HAP-1 (cell line): ENCODE data around the gene TOP1.

Experiments
- DNase-seq, 2 experiments: peaks; one replicate each; pipeline ENCODE4 v3.0.0-alpha.2; 2016 to 2020; ENCODE audit warnings: low spot score in 2 of 2
- H3K27me3 ChIP-seq: fragments of 250-450 bp; sonication (Bioruptor Pico); 2 replicates; pipeline ENCODE4 v1.5.1; 2020; ENCODE audit warnings: low read depth, mild to moderate bottlenecking, moderate library complexity
- H3K36me3 ChIP-seq: fragments of 250-450 bp; sonication (Bioruptor Pico); replicated peaks from 2 replicates; pipeline ENCODE4 v1.5.1; 2020; ENCODE audit warnings: mild to moderate bottlenecking
- H3K4me1 ChIP-seq: fragments of 250-450 bp; sonication (Bioruptor Pico); 2 replicates; pipeline ENCODE4 v1.5.1; 2020; ENCODE audit warnings: mild to moderate bottlenecking
- H3K4me3 ChIP-seq: fragments of 250-450 bp; sonication (Bioruptor Pico); 2 replicates; pipeline ENCODE4 v1.5.1; 2020; ENCODE audit warnings: mild to moderate bottlenecking, moderate library complexity
- H3K9me3 ChIP-seq: fragments of 250-450 bp; sonication (Bioruptor Pico); 2 replicates; pipeline ENCODE4 v1.5.1; 2020; ENCODE audit warnings: mild to moderate bottlenecking, moderate library complexity
- in situ Hi-C: fragments of 300-500 bp; cut with MboI; formaldehyde crosslinking; loops from 3 replicates; pipeline ENCODE4 v1.14.3; 2020; ENCODE audit warnings: low sequenced_read_pairs, inconsistent platforms, mixed read lengths

TOP1 gene

DNA sequence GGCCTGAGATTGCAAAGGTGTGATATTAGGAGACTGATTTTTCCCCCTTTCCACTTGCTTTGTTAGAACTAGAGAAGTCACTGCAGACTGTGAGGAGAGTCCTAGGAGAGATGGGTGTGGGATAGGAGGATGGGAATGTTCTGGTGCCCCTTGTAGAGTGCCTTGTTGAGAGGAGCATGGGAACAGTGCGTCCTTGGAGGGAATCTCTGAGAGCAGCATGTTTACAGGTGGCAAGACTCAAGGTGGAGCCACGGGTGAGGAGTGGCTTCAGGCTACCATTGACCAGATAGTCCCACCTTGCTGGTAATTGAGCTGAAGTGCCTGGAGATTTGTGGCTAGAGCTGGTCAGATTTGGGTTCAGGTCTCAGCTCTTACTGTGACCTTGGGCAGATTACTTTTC lies 114.7 kb downstream of the TOP1 start:
- in situ Hi-C loops, result no loop called here
- Histone ChIP-seq H3K9me3 (no peaks in the 10 kb centered on the region), H3K36me3 (peaks cover 23% of the 10 kb centered on the region), H3K4me1 (no peaks in the 10 kb centered on the region; the same call in 1 of the 2 replicates), H3K27me3 (no peaks in the 10 kb centered on the region), H3K4me3 (no peak overlapping the region)
- no peak for DNase-seq

DNA sequence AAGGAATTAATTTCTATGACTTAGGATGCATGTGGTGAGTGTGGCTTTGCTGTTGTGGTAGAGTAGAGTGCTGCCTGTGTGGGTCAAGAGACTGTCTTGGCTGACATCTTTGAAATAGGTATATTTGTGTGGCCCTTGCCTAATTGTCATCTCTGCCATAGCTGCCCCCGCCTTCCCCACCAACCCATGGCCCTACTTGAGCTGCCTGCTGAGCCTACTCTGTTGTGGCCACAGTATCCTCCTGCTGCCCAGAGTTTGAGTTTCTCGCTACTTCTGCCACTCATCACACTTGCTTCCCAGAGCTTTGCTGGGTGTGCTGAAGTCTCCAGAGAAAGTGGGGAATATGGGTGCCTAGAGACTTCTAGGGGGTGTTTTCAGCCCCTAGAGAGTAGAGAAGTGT lies 116.7 kb downstream of the TOP1 start:
- DNase-seq, result no peak
- Histone ChIP-seq H3K4me1 (no peaks in the 10 kb centered on the region), H3K36me3 (peaks cover 25% of the 10 kb centered on the region), H3K9me3 (no peaks in the 10 kb centered on the region), H3K27me3 (no peaks in the 10 kb centered on the region), H3K4me3 (no peak overlapping the region)
- in situ Hi-C loops, result no loop called here

DNA sequence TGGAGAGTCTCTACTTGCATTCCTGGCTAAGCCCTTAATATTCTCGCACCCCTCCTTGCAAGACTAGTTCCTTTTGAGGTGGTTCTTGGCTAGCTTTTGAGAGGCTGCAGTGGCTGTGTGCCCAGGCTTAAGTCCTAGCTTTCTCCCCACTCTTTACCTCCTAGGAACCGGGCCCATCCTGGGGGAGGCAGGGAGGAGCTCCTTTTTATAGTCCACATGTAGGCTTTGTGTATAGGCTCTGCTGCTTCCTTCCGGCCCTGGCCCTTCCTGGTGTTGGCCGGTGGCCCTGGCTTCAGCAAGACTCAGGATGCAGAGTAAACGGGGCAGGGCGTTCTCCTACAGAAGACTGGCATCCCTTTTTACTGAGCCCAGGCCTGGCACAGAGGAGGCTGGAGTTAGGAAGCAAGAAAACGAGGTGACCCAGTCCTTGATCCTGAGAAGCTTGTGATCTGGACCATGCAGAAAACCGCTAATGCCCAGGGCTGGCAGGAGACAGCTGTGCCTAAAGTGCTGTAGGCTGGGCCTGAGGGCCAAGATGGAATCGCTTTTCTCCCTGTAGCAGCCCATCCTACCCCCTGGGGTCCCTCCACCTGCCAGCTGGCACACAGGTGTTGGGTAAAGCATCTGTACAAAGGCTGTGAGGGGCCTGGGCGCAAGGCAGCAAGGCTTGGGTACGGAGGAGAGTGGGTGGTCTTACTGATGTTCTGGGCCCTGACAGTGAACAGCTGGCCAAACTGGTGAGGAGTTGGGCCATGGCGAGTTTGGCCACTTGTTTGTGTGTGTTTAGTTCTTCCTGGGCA lies 117.4 kb downstream of the TOP1 start:
- peaks cover 22% of the 10 kb centered on the region for H3K36me3 ChIP-seq
- DNase-seq, result no peak
- no peaks in the 10 kb centered on the region for H3K27me3 ChIP-seq
- no peak overlapping the region for H3K4me3 ChIP-seq
- no peaks in the 10 kb centered on the region for H3K4me1 ChIP-seq
- in situ Hi-C loops, result no loop called here
- H3K9me3 ChIP-seq, result no peaks in the 10 kb centered on the region

DNA sequence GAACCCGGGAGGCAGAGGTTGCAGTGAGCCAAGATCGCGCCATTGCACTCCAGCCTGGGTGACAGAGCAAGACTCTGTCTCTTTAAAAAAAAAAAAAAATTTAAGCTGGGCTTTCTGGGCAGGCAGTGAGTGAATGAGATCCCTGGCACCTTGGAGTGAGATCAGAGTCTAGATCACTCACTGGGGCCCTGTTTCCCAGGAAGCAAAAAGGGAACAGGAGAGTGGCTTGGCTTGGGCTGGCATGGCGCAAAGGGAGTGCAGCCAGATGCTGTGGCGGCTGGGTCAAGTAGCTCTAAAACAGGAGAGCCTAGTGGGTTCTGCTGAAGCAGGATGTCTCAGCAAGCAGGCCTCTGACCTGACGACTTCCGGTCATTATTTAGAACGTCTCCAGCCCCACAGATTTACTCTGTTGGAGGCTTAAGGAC lies 119.2 kb downstream of the TOP1 start:
- Histone ChIP-seq H3K4me3 (no peak overlapping the region), H3K4me1 (no peaks in the 10 kb centered on the region), H3K36me3 (peaks cover 15% of the 10 kb centered on the region), H3K9me3 (no peaks in the 10 kb centered on the region), H3K27me3 (no peaks in the 10 kb centered on the region)
- no peak for DNase-seq
- in situ Hi-C loops, result no loop called here

DNA sequence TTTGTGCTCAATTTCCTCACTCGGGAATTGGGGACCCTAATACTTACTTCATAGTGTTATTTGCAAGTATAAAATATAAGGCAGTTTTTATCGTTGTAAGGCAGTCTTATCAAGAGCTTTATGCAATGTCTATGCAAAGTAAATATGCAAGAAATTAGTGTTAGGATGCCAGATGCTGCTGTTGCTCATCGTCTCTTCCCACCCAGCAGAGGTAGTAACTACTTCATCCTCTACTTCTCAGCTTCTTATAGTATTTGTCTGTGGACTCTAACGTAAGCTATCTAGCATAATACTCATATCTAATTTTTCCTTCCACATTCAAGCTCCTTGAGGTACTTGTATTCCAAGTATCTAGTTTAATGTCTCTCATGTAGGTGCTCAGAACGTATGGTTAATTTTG lies 120.3 kb downstream of the TOP1 start:
- H3K27me3 ChIP-seq, result no peaks in the 10 kb centered on the region
- DNase-seq, result no peak
- no peaks in the 10 kb centered on the region for H3K9me3 ChIP-seq
- in situ Hi-C loops, result no loop called here
- no peak overlapping the region for H3K4me3 ChIP-seq
- peaks cover 12% of the 10 kb centered on the region for H3K36me3 ChIP-seq
- H3K4me1 ChIP-seq, result no peaks in the 10 kb centered on the region

DNA sequence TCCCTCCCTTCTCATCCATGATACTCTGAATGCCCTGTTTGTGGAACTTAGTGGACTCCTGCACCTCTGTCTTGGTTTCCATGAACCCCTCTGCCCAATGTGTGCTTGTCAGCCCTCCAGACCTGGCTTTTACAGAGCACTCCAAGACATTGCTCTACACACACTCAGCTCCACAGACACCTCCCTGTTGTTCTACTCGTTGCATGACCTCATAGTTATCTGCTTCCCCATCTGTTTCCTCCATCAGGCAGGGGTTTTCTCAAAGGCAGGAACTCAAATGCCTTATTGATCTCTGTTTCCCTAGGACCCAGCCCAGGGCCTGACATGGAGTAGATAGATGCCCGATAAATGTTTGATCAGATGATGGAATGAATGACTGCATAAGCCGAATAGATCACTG lies 122.0 kb downstream of the TOP1 start:
- H3K4me3 ChIP-seq, result no peak overlapping the region
- DNase-seq, result no peak
- in situ Hi-C loops, result no loop called here
- H3K36me3 ChIP-seq, result peaks cover 10% of the 10 kb centered on the region; the same call in 1 of the 2 replicates
- no peaks in the 10 kb centered on the region for H3K4me1 ChIP-seq
- no peaks in the 10 kb centered on the region for H3K9me3 ChIP-seq
- no peaks in the 10 kb centered on the region for H3K27me3 ChIP-seq

DNA sequence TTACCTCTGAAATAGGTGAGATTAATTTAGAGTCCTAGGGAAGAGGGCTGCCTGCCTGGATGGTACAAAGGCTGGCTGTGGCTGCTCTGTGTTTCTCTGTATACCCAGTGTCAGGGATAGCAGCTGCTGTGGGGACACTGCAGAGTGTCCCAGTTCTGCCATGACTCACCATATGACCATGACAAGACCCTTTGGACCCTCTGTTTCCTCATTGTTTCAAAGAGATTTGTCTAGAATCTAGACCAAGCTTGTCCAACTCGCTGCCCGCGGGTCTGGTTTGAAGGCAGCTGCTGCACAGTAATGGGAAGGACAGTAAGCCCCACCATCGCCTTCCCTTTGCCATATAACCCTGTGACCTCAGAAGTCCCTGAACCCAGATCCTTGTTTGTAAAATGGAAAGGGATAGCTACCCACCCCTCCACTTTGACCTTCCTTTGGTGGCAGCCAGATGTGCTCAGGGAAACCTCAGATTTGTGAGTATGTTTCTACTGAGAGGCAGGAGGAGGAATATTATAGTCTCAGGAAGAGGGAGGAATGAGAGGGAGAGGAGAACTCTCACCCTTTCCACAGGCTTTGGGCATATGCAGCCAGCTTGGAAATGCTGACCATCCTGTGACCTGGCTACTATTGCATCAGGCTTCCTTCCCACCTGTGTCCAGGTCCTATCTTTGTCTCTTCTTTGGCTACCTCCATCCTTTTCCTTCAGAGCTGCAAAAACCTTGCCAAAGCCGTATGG lies 122.7 kb downstream of the TOP1 start:
- in situ Hi-C loops, result no loop called here
- H3K36me3 ChIP-seq, result peaks cover 10% of the 10 kb centered on the region; the same call in 1 of the 2 replicates
- no peaks in the 10 kb centered on the region for H3K9me3 ChIP-seq
- H3K4me3 ChIP-seq, result no peak overlapping the region
- H3K27me3 ChIP-seq, result no peaks in the 10 kb centered on the region
- no peak for DNase-seq
- no peaks in the 10 kb centered on the region for H3K4me1 ChIP-seq

DNA sequence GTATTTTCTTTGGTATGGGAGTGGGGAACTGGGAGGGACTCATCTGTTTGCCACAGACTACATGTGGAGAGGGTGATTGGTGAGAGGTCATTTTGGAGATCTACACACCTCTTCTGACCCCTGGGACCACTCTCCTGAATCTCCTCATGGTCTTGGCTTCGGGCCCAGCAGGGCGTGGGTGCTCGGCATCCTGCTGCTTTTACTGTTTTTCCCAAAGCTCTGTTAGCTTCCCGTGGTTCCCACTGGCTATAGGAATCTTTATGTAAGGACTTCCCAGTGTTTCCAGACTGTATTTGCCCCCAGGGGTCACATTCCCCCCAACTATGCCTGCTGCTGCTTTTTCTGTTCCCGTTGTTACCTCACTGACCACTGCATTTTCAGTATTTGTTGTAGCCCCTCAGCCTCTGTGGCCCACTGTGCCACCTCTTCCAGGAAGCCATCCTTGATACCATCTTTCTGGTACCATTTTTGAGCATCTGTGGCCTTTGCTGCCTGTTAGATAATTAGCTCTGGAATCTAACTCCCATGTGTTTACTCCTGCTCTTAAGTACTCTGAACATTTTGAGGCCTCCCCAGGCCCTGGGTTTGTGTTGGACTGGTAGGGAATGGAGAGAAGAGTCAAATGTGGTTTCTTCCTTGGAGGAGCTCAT lies 123.6 kb downstream of the TOP1 start:
- H3K27me3 ChIP-seq, result no peaks in the 10 kb centered on the region
- H3K4me1 ChIP-seq, result no peaks in the 10 kb centered on the region
- in situ Hi-C loops, result no loop called here
- no peak for DNase-seq
- no peak overlapping the region for H3K4me3 ChIP-seq
- no peaks in the 10 kb centered on the region for H3K9me3 ChIP-seq
- peaks cover 10% of the 10 kb centered on the region; the same call in 1 of the 2 replicates for H3K36me3 ChIP-seq

DNA sequence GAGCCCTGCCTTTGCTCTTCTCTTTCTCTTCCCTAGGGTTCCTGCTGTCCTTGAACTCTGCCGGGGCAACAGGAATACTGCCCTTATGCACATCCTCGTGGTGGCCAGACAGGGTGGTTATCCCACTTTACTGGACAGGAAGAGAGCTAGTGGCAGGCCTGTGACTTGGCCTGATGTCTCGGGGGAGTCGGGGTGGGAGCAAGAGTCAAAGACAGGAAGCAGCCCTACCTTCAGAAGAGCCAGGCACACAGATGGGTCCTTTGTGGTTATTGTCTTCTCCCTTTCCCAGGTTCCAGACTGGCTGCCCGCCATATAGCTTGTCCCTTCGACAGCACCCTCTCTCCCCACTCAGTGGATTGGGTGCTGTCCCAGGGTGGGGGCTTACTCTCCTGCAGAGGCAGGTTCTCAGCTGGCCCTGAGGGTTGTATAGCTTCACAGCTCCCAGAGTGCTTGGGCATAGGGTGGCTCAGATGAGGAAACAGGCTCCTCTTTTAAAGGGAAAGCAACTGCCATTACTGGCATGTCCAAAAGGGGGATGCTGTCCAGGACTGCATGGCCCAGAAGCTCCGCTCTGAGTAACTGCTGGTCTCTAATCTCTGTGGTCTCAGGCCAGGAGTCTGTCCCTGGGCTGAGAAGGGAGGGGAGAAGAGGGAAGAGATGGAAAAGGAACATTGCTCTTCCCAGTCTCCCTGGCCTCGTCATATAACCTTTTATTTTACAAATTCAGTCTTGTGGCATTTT lies 126.0 kb downstream of the TOP1 start:
- H3K4me3 ChIP-seq, result no peak overlapping the region
- no peaks in the 10 kb centered on the region for H3K9me3 ChIP-seq
- no peaks in the 10 kb centered on the region for H3K27me3 ChIP-seq
- H3K36me3 ChIP-seq, result peaks cover 2% of the 10 kb centered on the region
- H3K4me1 ChIP-seq, result no peaks in the 10 kb centered on the region
- no peak for DNase-seq
- in situ Hi-C loops, result no loop called here

DNA sequence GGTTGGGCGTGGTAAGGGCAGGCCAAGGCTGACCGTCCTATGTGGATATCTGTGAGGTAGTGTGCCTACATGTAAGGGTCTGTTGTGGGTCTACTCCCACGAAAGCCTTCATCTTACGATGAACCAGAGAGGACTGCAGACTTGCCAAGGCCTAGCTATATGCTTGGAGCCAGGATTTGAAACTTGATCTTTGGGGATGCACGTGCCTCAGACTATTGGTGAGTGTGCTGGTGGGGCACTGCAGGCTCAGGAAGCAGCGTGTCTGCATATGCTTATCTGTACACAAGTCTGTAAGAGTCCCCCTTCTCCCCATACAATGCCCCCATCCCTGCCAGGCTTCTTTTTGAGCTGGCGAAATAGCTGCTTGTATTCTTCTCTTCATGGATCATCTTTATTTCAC lies 126.6 kb downstream of the TOP1 start:
- in situ Hi-C loops, result no loop called here
- DNase-seq, result no peak
- H3K27me3 ChIP-seq, result no peaks in the 10 kb centered on the region
- H3K9me3 ChIP-seq, result no peaks in the 10 kb centered on the region
- no peak overlapping the region for H3K4me3 ChIP-seq
- peaks cover 7% of the 10 kb centered on the region for H3K36me3 ChIP-seq
- no peaks in the 10 kb centered on the region for H3K4me1 ChIP-seq

DNA sequence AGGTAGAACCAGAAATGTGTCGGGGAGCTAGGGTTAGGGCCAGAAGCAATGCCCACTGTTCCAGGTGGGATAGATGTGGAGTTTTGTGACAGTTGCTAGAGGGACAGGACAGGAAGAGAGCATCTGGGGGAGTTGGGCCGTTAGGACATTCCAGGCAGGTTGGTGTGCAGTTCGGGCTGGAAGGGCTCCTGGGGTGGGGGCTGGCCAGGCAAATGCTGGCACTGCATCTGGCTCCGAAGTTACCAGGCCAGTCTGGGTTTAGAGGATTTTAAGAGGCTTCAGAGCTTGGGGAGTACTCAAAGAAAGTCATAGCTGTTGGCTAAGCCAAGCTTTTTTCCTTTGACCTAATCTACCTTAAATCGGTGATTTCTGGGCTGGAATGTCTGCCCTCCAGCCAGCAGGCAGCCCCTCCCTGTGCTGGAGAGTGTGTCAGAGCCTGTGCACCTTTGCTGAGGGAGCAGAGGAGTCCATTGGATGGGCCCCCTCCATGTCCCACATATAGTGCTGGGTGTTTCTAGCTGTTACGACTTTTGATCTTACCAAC lies 129.5 kb downstream of the TOP1 start:
- in situ Hi-C loops, result no loop called here
- Histone ChIP-seq H3K4me1 (no peaks in the 10 kb centered on the region), H3K4me3 (no peak overlapping the region), H3K9me3 (no peaks in the 10 kb centered on the region), H3K27me3 (no peaks in the 10 kb centered on the region), H3K36me3 (peaks cover 20% of the 10 kb centered on the region)
- DNase-seq, result no peak

DNA sequence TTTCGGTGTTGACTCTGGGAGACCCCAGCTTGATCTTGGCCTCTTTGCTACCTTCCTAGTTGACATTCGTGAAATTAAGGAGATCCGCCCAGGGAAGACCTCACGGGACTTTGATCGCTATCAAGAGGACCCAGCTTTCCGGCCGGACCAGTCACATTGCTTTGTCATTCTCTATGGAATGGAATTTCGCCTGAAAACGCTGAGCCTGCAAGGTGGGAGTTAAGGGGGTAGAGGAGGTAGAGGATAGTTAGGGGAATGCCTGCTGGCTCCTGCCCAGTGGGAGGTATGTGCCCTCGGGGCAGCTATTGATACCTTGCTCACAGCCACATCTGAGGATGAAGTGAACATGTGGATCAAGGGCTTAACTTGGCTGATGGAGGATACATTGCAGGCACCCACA lies 130.9 kb downstream of the TOP1 start:
- DNase-seq, result no peak
- Histone ChIP-seq H3K4me1 (no peaks in the 10 kb centered on the region), H3K36me3 (peaks cover 34% of the 10 kb centered on the region), H3K4me3 (no peak overlapping the region), H3K9me3 (no peaks in the 10 kb centered on the region), H3K27me3 (no peaks in the 10 kb centered on the region)
- in situ Hi-C loops, result no loop called here

DNA sequence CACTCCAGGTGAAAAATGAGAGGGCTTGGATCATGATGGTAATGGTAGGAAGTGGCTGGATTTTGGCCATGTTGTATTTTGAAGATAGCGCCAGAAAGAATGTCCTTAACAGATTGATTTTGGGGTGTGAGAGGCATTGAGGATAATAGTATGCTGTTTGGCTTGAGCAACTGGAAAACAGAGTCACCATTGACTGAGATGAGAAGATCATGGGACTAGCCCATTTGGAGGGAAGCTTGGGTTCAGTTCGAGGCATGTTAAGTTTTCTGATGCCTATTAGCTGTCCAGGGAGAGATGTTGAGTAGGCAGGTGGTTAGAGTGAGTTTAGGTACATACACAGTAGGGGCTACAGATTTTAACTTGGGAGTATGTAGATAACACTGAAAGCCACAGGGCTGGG lies 132.1 kb downstream of the TOP1 start:
- Histone ChIP-seq H3K36me3 (peaks cover 43% of the 10 kb centered on the region), H3K4me1 (no peaks in the 10 kb centered on the region), H3K4me3 (no peak overlapping the region), H3K27me3 (no peaks in the 10 kb centered on the region), H3K9me3 (no peaks in the 10 kb centered on the region)
- in situ Hi-C loops, result no loop called here
- DNase-seq, result no peak
